Tibial nerve (tissue), 3 donors: ENCODE results near the gene LRRC74A.

ENCODE experiments used
- POLR2A ChIP-seq, 2 donors: fragments of 450-650 bp; IDR thresholded peaks; one replicate each; pipeline ENCODE4 v1.6.1; 2017; ENCODE audit warnings: antibody characterized with exemption in 2 of 2, mild to moderate bottlenecking in 2 of 2, moderate library complexity in 2 of 2
- TF ChIP-seq, protein P1 (sequence below), 5 experiments: fragments of 200-600 bp in 3 of 5; fragments of 450-650 bp in 2 of 5; sonication (generic) in 3 of 5; IDR thresholded peaks; one replicate each; pipeline ENCODE4 v1.5.1; 2016 to 2019; ENCODE audit warnings: antibody characterized with exemption in 5 of 5, mild to moderate bottlenecking in 3 of 5, moderate library complexity in 2 of 5

DNA sequence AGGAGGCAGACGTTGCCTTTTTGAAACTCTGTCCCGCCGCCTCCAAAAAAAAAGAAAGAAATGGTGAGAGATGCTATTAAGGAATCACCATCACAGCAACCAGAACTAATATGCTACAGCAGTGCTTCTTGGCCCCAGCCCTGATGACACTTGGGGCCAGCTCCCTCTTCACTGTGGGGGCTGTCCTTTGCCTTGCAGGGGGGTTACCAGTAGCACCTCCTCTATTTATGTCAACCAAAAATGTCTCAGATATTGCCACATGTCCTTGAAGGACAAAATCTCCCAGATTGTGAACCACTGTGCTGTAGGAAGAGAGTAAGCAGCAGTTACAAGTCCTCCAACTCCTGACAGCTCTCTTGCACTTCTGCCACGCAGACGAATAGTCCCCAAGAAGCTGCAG, 76.4 kb downstream of the LRRC74A start:
- TF ChIP-seq, protein P1, sequence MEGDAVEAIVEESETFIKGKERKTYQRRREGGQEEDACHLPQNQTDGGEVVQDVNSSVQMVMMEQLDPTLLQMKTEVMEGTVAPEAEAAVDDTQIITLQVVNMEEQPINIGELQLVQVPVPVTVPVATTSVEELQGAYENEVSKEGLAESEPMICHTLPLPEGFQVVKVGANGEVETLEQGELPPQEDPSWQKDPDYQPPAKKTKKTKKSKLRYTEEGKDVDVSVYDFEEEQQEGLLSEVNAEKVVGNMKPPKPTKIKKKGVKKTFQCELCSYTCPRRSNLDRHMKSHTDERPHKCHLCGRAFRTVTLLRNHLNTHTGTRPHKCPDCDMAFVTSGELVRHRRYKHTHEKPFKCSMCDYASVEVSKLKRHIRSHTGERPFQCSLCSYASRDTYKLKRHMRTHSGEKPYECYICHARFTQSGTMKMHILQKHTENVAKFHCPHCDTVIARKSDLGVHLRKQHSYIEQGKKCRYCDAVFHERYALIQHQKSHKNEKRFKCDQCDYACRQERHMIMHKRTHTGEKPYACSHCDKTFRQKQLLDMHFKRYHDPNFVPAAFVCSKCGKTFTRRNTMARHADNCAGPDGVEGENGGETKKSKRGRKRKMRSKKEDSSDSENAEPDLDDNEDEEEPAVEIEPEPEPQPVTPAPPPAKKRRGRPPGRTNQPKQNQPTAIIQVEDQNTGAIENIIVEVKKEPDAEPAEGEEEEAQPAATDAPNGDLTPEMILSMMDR (IDR thresholded peaks at IDR 0.05) = no peak
- TF ChIP-seq POLR2A (IDR thresholded peaks at IDR 0.05) = no peak
